WTC11 (cell line): ENCODE measurements around the gene SPACA7. TPM values are rescaled to one million over a fixed set of nuclear protein-coding genes. Genes with fewer than 3 reads are reported as not detected.

ENCODE experiments used
- ATAC-seq: fragments of 200-7000 bp; cut with Tn5 transposase; 2 replicates; pipeline ENCODE4 v1.10.0; 2021; ENCODE audit warnings: mild to moderate bottlenecking, moderate library complexity
- CTCF ChIA-PET: fragments of 300-600 bp; sonication (Branson Sonifier 250); formaldehyde crosslinking; loops from one replicate; lab custom pipeline; 2021; ENCODE audit warnings: antibody characterized with exemption; lab: Charles Lee
- POLR2A ChIA-PET: fragments of 350-600 bp; sonication (Branson Sonifier 250); formaldehyde crosslinking; loops from one replicate; lab custom pipeline; 2021; ENCODE audit warnings: antibody characterized with exemption; lab: Charles Lee
- DNase-seq: peaks from one replicate; pipeline ENCODE4 v3.0.0; 2021; ENCODE audit warnings: low spot score
- H3K27ac Mint-ChIP-seq: 2 replicates; pipeline ENCODE4 v1.8.0; 2021; ENCODE audit warnings: mixed read lengths
- H3K27me3 Mint-ChIP-seq: 2 replicates; pipeline ENCODE4 v1.8.0; 2021; ENCODE audit warnings: low read depth, mild to moderate bottlenecking, moderate library complexity, mixed read lengths
- H3K36me3 Mint-ChIP-seq: 2 replicates; pipeline ENCODE4 v1.8.0; 2021; ENCODE audit warnings: mixed read lengths
- H3K4me1 Mint-ChIP-seq: 2 replicates; pipeline ENCODE4 v1.8.0; 2022; ENCODE audit warnings: mixed read lengths
- H3K4me3 Mint-ChIP-seq: 2 replicates; pipeline ENCODE4 v1.8.0; 2021; ENCODE audit warnings: mild to moderate bottlenecking, moderate library complexity, mixed read lengths
- H3K9me3 Mint-ChIP-seq: 2 replicates; pipeline ENCODE4 v1.8.0; 2021; ENCODE audit warnings: mixed read lengths
- ARID4B ChIP-seq: sonication (generic); formaldehyde crosslinking; IDR thresholded peaks from 2 replicates; pipeline ENCODE4 v1.8.0; 2023; ENCODE audit warnings: missing genetic modification reagents, mild to moderate bottlenecking, borderline replicate concordance
- E2F5 ChIP-seq: sonication (generic); formaldehyde crosslinking; IDR thresholded peaks from 2 replicates; pipeline ENCODE4 v1.8.1; 2022; ENCODE audit warnings: mild to moderate bottlenecking, moderate library complexity, missing genetic modification reagents
- ELF4 ChIP-seq: sonication (generic); formaldehyde crosslinking; IDR thresholded peaks from 2 replicates; pipeline ENCODE4 v1.8.1; 2022; ENCODE audit warnings: low read depth, mild to moderate bottlenecking, moderate library complexity, missing genetic modification reagents
- EMX1 ChIP-seq: fragments of 250-450 bp; sonication (Bioruptor Pico); IDR thresholded peaks from 2 replicates; pipeline ENCODE4 v1.8.0; 2021; ENCODE audit warnings: mild to moderate bottlenecking
- ESRRA ChIP-seq: sonication (generic); formaldehyde crosslinking; IDR thresholded peaks from 2 replicates; pipeline ENCODE4 v1.8.1; 2022; ENCODE audit warnings: mild to moderate bottlenecking, missing genetic modification reagents, borderline replicate concordance
- FOXJ3 ChIP-seq: sonication (generic); formaldehyde crosslinking; IDR thresholded peaks from 2 replicates; pipeline ENCODE4 v1.9.0; 2021; ENCODE audit warnings: missing genetic modification reagents, mild to moderate bottlenecking, borderline replicate concordance
- FOXK1 ChIP-seq: sonication (generic); formaldehyde crosslinking; IDR thresholded peaks from 2 replicates; pipeline ENCODE4 v1.8.0; 2022; ENCODE audit warnings: mild to moderate bottlenecking, moderate library complexity, missing genetic modification reagents
- GABPB1 ChIP-seq: sonication (generic); formaldehyde crosslinking; IDR thresholded peaks from 2 replicates; pipeline ENCODE4 v1.8.1; 2023; ENCODE audit warnings: mild to moderate bottlenecking, missing genetic modification reagents
- GRHL2 ChIP-seq: fragments of 250-450 bp; sonication (Bioruptor Pico); IDR thresholded peaks from 2 replicates; pipeline ENCODE4 v1.8.0; 2022; ENCODE audit warnings: mild to moderate bottlenecking, moderate library complexity; ENCODE audit not compliant: insufficient replicate concordance, severe bottlenecking
- HMGA2 ChIP-seq: fragments of 250-450 bp; sonication (Bioruptor Pico); IDR thresholded peaks from 2 replicates; pipeline ENCODE4 v1.4.0; 2021; ENCODE audit warnings: mild to moderate bottlenecking, moderate library complexity
- IRF2 ChIP-seq: sonication (generic); formaldehyde crosslinking; IDR thresholded peaks from 2 replicates; pipeline ENCODE4 v1.8.0; 2022; ENCODE audit warnings: low read depth, missing genetic modification reagents, borderline replicate concordance
- JAZF1 ChIP-seq: fragments of 250-450 bp; sonication (Bioruptor Pico); IDR thresholded peaks from 2 replicates; pipeline ENCODE4 v1.9.0; 2021; ENCODE audit warnings: moderate library complexity, mild to moderate bottlenecking, inconsistent platforms
- MXD4 ChIP-seq: fragments of 250-450 bp; sonication (Bioruptor Pico); IDR thresholded peaks from 2 replicates; pipeline ENCODE4 v1.8.0; 2021; ENCODE audit warnings: mild to moderate bottlenecking, moderate library complexity, borderline replicate concordance
- NFE2L1 ChIP-seq: sonication (generic); formaldehyde crosslinking; IDR thresholded peaks from 2 replicates; pipeline ENCODE4 v1.8.1; 2023; ENCODE audit warnings: missing genetic modification reagents
- NR1H2 ChIP-seq: sonication (generic); formaldehyde crosslinking; IDR thresholded peaks from 2 replicates; pipeline ENCODE4 v1.9.0; 2021; ENCODE audit warnings: mild to moderate bottlenecking, moderate library complexity, missing genetic modification reagents
- NR2C2 ChIP-seq: sonication (generic); formaldehyde crosslinking; IDR thresholded peaks from 2 replicates; pipeline ENCODE4 v1.8.0; 2022; ENCODE audit warnings: mild to moderate bottlenecking, missing genetic modification reagents
- OVOL2 ChIP-seq: fragments of 250-450 bp; sonication (Bioruptor Pico); IDR thresholded peaks from 2 replicates; pipeline ENCODE4 v1.9.0; 2021; ENCODE audit warnings: mild to moderate bottlenecking, borderline replicate concordance
- RELA ChIP-seq: sonication (generic); formaldehyde crosslinking; IDR thresholded peaks from 2 replicates; pipeline ENCODE4 v1.8.1; 2022; ENCODE audit warnings: missing genetic modification reagents, mild to moderate bottlenecking, borderline replicate concordance
- RORB ChIP-seq: fragments of 250-450 bp; sonication (Bioruptor Pico); IDR thresholded peaks from 2 replicates; pipeline ENCODE4 v1.9.0; 2021; ENCODE audit warnings: mild to moderate bottlenecking
- SP1 ChIP-seq: sonication (generic); formaldehyde crosslinking; conservative IDR thresholded peaks from 2 replicates; pipeline ENCODE4 v1.8.1; 2022; ENCODE audit warnings: missing genetic modification reagents
- STAT6 ChIP-seq: sonication (generic); formaldehyde crosslinking; conservative IDR thresholded peaks from 2 replicates; pipeline ENCODE4 v1.8.1; 2023; ENCODE audit warnings: mild to moderate bottlenecking, low read depth, missing genetic modification reagents, moderate library complexity
- USF1 ChIP-seq: sonication (generic); formaldehyde crosslinking; IDR thresholded peaks from 2 replicates; pipeline ENCODE4 v1.8.0; 2022; ENCODE audit warnings: mild to moderate bottlenecking, missing genetic modification reagents
- ZNF219 ChIP-seq: sonication (generic); formaldehyde crosslinking; IDR thresholded peaks from 2 replicates; pipeline ENCODE4 v1.8.0; 2023; ENCODE audit warnings: missing genetic modification reagents, mild to moderate bottlenecking, borderline replicate concordance
- ZNF232 ChIP-seq: sonication (generic); formaldehyde crosslinking; IDR thresholded peaks from 2 replicates; pipeline ENCODE4 v1.8.0; 2022; ENCODE audit warnings: mild to moderate bottlenecking, missing genetic modification reagents
- ZNF263 ChIP-seq: sonication (generic); formaldehyde crosslinking; IDR thresholded peaks from 2 replicates; pipeline ENCODE4 v1.8.1; 2022; ENCODE audit warnings: low read depth, mild to moderate bottlenecking, moderate library complexity, missing genetic modification reagents
- ZNF416 ChIP-seq: fragments of 250-450 bp; sonication (Bioruptor Pico); IDR thresholded peaks from 2 replicates; pipeline ENCODE4 v1.9.0; 2021; ENCODE audit warnings: mild to moderate bottlenecking, inconsistent platforms
- ZNF671 ChIP-seq: fragments of 250-450 bp; sonication (Bioruptor Pico); IDR thresholded peaks from 2 replicates; pipeline ENCODE4 v1.8.0; 2021; ENCODE audit warnings: mild to moderate bottlenecking
- total RNA-seq: library from RNA; stranded (reverse); gene quantifications from 3 replicates; pipeline ENCODE4 v1.2.3, GENCODE V29; 2021

SPACA7 gene
- total RNA-seq, 1 experiment from 2014 or later = not detected

GRCh38 chr13:112341976-112342735 lies 34.0 kb upstream of the SPACA7 start:
- DNase-seq (no peak), ATAC-seq (no peak)
- no peak overlapping the region for H3K4me3 Mint-ChIP-seq
- H3K36me3 Mint-ChIP-seq = peaks cover 3% of the 10 kb centered on the region
- peaks cover 53% of the 10 kb centered on the region for H3K27me3 Mint-ChIP-seq
- TF ChIP-seq RORB (CRISPR knock-in tag) (no peak), E2F5 (CRISPR knock-in tag) (no peak), ARID4B (CRISPR knock-in tag) (no peak), ZNF232 (CRISPR knock-in tag) (no peak), RELA (CRISPR knock-in tag) (no peak), EMX1 (CRISPR knock-in tag) (no peak), GABPB1 (no peak), ZNF416 (no peak), OVOL2 (CRISPR knock-in tag) (no peak), NFE2L1 (CRISPR knock-in tag) (no peak), ESRRA (CRISPR knock-in tag) (no peak), ZNF219 (CRISPR knock-in tag) (no peak), NR1H2 (CRISPR knock-in tag) (no peak), FOXJ3 (CRISPR knock-in tag) (no peak)
- peaks cover 21% of the 10 kb centered on the region for H3K9me3 Mint-ChIP-seq
- H3K4me1 Mint-ChIP-seq = peaks cover 34% of the 10 kb centered on the region
- ChIA-PET POLR2A (no interaction called here), CTCF (no interaction called here)
- no peak overlapping the region for H3K27ac Mint-ChIP-seq

- DNase-seq = no peak
- TF ChIP-seq ZNF263 (CRISPR knock-in tag) (no peak), ESRRA (CRISPR knock-in tag) (no peak), ZNF671 (CRISPR knock-in tag) (no peak), USF1 (CRISPR knock-in tag) (no peak), STAT6 (CRISPR knock-in tag) (no peak), ZNF416 (no peak), GRHL2 (CRISPR knock-in tag) (no peak), IRF2 (CRISPR knock-in tag) (no peak), HMGA2 (CRISPR knock-in tag) (no peak), ELF4 (CRISPR knock-in tag) (no peak), JAZF1 (CRISPR knock-in tag) (no peak), NR2C2 (CRISPR knock-in tag) (no peak), SP1 (no peak), RORB (CRISPR knock-in tag) (no peak), FOXK1 (no peak), MXD4 (CRISPR knock-in tag) (no peak)
- Mint-ChIP-seq H3K4me1 (peaks cover 40% of the 10 kb centered on the region), H3K27ac (no peak overlapping the region), H3K9me3 (peaks cover 15% of the 10 kb centered on the region), H3K4me3 (no peak overlapping the region), H3K27me3 (peaks cover 52% of the 10 kb centered on the region), H3K36me3 (no peaks in the 10 kb centered on the region)
- ATAC-seq = no peak
- POLR2A ChIA-PET = no interaction called here
- CTCF ChIA-PET = no interaction called here
These were observed 33.3 kb upstream of the SPACA7 start for GRCh38 chr13:112342841-112343361.
